Stomach smooth muscle (tissue), 2 donors: Measurements from ENCODE around the gene RORC.
A peak's percentile ranks its signal among the peaks of the same experiment; 100 is the strongest.

Experiments used
- H3K27ac ChIP-seq: one replicate; pipeline ENCODE4 v1.7.0; 2013; ENCODE audit warnings: mild to moderate bottlenecking, low read length, inconsistent platforms
- H3K27me3 ChIP-seq, 2 donors: one replicate each; pipeline ENCODE4 v1.7.0; 2013; ENCODE audit warnings: low read length in 2 of 2; ENCODE audit not compliant: insufficient read depth in 2 of 2, control insufficient read depth in 1 of 2
- H3K36me3 ChIP-seq, 2 donors: one replicate each; pipeline ENCODE4 v1.7.0; 2013; ENCODE audit warnings: low read length in 2 of 2; ENCODE audit not compliant: control insufficient read depth in 2 of 2, insufficient read depth in 2 of 2
- H3K4me1 ChIP-seq: one replicate; pipeline ENCODE4 v1.7.0; 2013; ENCODE audit warnings: low read length; ENCODE audit not compliant: control insufficient read depth, insufficient read depth
- H3K4me3 ChIP-seq, 2 donors: one replicate each; pipeline ENCODE4 v1.7.0; 2013; ENCODE audit warnings: low read length in 2 of 2
- H3K9ac ChIP-seq, 2 donors: one replicate each; pipeline ENCODE4 v1.7.0; 2013; ENCODE audit warnings: low read length in 2 of 2, mild to moderate bottlenecking in 1 of 2
- H3K9me3 ChIP-seq, 2 donors: one replicate each; pipeline ENCODE4 v1.7.0; 2013; ENCODE audit warnings: low read length in 2 of 2; ENCODE audit not compliant: control insufficient read depth in 2 of 2
- donor health status: healthy.
- donor health status: Pancreatic carcinoma.

The RORC gene

DNA sequence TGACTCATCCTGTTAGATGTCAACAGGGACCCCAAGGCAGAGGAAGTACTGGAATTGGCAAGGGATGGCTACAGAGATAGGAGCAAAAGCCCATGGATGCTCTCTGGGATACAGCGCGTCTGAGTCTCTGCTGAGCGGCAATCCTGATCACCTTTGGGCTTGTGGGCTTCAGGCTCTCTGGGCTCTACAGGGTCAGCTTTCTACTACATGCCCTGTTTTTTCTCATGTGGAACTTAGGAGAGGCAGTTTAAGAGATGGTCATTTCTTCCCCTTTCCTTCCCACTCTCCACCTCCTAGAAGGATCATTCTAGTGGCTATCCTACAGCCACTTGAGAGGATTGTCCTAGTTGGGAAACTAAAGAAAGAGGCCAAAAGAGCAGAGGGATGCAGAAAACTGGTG is 27.7 kb downstream of the RORC start:
- Histone ChIP-seq H3K4me1 (peaks cover 4% of the 10 kb centered on the region), H3K9ac (no peak overlapping the region), H3K27ac (no peak overlapping the region), H3K27me3 (peaks cover 18 to 22% of the 10 kb centered on the region in 2 donors), H3K36me3 (no peaks in the 10 kb centered on the region), H3K4me3 (no peak overlapping the region), H3K9me3 (no peaks in the 10 kb centered on the region)

GRCh38 chr1:151803164-151803563 is 28.4 kb downstream of the RORC start:
- no peak overlapping the region for H3K27ac ChIP-seq
- no peak overlapping the region for H3K4me3 ChIP-seq
- no peaks in the 10 kb centered on the region for H3K36me3 ChIP-seq
- H3K9me3 ChIP-seq: no peaks in the 10 kb centered on the region
- H3K9ac ChIP-seq: no peak overlapping the region
- H3K4me1 ChIP-seq: peaks cover 4% of the 10 kb centered on the region
- H3K27me3 ChIP-seq: peaks cover 18 to 22% of the 10 kb centered on the region in 2 donors

GRCh38 chr1:151802372-151802771 is 29.2 kb downstream of the RORC start:
- Histone ChIP-seq H3K9ac (no peak overlapping the region), H3K4me3 (no peak overlapping the region), H3K9me3 (no peaks in the 10 kb centered on the region), H3K27ac (no peak overlapping the region), H3K4me1 (peaks cover 4% of the 10 kb centered on the region), H3K36me3 (peaks cover 0 to 2% of the 10 kb centered on the region in 2 donors), H3K27me3 (peaks cover 18 to 22% of the 10 kb centered on the region in 2 donors)

- no peak overlapping the region for H3K27ac ChIP-seq
- peaks cover 16 to 22% of the 10 kb centered on the region in 2 donors for H3K27me3 ChIP-seq
- H3K36me3 ChIP-seq: peaks cover 0 to 2% of the 10 kb centered on the region in 2 donors
- H3K4me1 ChIP-seq: peaks cover 4% of the 10 kb centered on the region
- H3K9me3 ChIP-seq: no peaks in the 10 kb centered on the region
- no peak overlapping the region for H3K4me3 ChIP-seq
- no peak overlapping the region for H3K9ac ChIP-seq
Observed at GRCh38 chr1:151801846-151802245, 29.8 kb downstream of the RORC start.

- peaks cover 0 to 2% of the 10 kb centered on the region in 2 donors for H3K36me3 ChIP-seq
- no peak overlapping the region for H3K9ac ChIP-seq
- H3K27me3 ChIP-seq: peaks cover 16 to 21% of the 10 kb centered on the region in 2 donors
- peaks cover 4% of the 10 kb centered on the region for H3K4me1 ChIP-seq
- no peak overlapping the region for H3K27ac ChIP-seq
- H3K4me3 ChIP-seq: no peak overlapping the region
- H3K9me3 ChIP-seq: no peaks in the 10 kb centered on the region
Observed at GRCh38 chr1:151801310-151801820, 30.2 kb downstream of the RORC start.

DNA sequence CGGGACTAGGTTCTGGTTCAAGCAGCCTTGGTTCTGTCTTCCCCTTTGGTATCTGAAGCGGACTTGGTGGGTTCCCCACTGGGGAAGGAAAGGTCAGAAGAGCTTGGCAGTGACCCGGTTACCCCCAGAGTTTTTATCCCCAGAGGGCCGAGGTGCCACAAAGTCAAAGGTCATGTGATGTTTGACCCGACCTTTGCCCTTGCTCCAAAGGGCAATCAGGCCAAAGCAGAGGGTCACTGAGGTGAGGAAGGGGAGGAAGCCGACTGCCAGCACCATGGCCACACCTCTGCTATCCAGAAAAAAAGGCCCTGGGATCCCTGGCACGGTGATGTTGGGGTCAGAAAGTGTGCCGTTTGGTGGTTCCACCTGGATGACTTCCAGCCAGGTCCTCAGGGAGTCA is 30.8 kb downstream of the RORC start:
- H3K36me3 ChIP-seq: peaks cover 0 to 2% of the 10 kb centered on the region in 2 donors
- no peak overlapping the region for H3K4me3 ChIP-seq
- H3K9ac ChIP-seq: no peak overlapping the region

DNA sequence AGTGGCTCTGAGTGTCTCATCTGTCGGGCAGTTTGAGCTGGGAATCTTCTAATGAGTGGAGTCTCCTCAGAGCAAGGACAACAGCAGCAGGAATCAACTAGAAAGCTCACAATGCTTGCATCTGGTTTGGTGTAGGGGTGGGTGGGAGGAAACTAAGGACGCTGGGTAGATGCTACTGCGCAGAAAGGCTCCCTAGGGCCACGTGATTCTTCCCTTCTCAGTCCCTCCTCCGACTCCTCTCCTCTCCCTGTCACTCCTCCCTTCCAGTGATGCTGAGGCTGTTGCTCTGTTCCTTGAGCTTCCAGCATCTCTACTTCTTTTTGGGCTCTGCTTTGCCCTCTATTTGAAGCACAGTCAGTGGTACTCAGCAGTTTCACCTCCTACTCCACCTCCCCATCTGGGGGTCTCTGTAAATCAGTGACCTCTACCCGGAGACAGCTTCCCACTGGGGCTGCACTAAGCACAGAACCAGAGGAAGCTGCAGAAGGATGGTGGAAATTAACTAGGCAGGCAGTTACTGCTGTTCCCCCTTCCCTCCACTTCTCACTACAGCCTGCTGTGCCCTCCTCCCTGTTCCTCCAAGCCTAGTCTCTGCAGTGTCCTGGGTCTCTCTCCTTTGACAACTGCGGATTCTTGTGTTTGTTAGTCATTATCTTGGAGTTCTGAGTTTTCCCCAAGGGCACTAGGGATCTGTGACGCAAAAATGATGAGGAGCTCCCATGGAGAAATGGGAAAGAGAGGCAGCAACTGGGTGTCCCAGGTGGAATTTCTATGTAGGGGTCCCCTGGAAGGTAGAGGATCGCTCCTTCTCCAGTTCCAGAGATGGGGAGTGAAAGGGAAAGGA is 32.2 kb downstream of the RORC start:
- Histone ChIP-seq H3K27ac (no peak overlapping the region), H3K9me3 (no peaks in the 10 kb centered on the region), H3K36me3 (peaks cover 0 to 2% of the 10 kb centered on the region in 2 donors), H3K27me3 (peaks cover 14 to 20% of the 10 kb centered on the region in 2 donors), H3K4me3 (no peak overlapping the region), H3K9ac (no peak overlapping the region), H3K4me1 (no peaks in the 10 kb centered on the region)

More for the DNA sequence above, 30.8 kb downstream of the RORC start:
- Histone ChIP-seq H3K9me3 (no peaks in the 10 kb centered on the region), H3K4me1 (peaks cover 4% of the 10 kb centered on the region), H3K27ac (no peak overlapping the region), H3K27me3 (peaks cover 16 to 20% of the 10 kb centered on the region in 2 donors)

DNA sequence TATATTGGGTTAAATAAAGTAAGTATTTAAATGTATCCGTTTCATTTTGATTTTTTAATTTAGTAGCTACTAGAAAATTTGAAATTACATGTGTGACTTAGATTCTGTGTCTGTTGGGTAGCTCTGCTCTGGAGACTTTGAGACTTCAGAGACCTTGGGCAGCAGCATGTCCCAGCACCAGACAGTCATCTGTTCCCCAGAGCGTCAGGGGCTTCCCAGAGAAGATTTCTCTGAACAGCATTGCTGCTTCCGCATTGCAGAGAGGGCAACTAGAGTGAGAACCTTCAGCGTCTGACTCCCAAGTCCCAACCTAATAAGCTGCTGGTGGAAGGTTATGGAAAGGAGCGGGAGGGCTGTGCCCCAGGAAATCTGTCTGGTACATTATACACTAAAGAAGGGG is 33.0 kb downstream of the RORC start:
- H3K9ac ChIP-seq: no peak overlapping the region
- no peaks in the 10 kb centered on the region for H3K9me3 ChIP-seq
- H3K4me1 ChIP-seq: no peaks in the 10 kb centered on the region
- H3K36me3 ChIP-seq: peaks cover 0 to 2% of the 10 kb centered on the region in 2 donors
- peaks cover 12 to 14% of the 10 kb centered on the region in 2 donors for H3K27me3 ChIP-seq
- H3K27ac ChIP-seq: no peak overlapping the region
- no peak overlapping the region for H3K4me3 ChIP-seq

- Histone ChIP-seq H3K9ac (peak overlapping the region; percentile 75 to 84), H3K4me3 (peak overlapping the region; percentile 98 to 100), H3K27ac (peak overlapping the region; percentile 18), H3K36me3 (no peaks in the 10 kb centered on the region), H3K9me3 (no peaks in the 10 kb centered on the region), H3K4me1 (peaks cover 8% of the 10 kb centered on the region), H3K27me3 (no peaks in the 10 kb centered on the region)
Observed at GRCh38 chr1:151790940-151791651, 40.5 kb downstream of the RORC start.

GRCh38 chr1:151790071-151790939 is 41.3 kb downstream of the RORC start, which contains the start of gene TDRKH:
TSS of gene TDRKH (minus strand) at chr1:151790500. CDS start at chr1:151783022, 7,478 bp downstream.
- peaks cover 8% of the 10 kb centered on the region for H3K4me1 ChIP-seq
- peak within 1 kb of the TSS; percentile 98 to 100 for H3K4me3 ChIP-seq
- no peaks in the 10 kb centered on the region for H3K36me3 ChIP-seq
- H3K27me3 ChIP-seq: no peaks in the 10 kb centered on the region
- H3K9me3 ChIP-seq: no peaks in the 10 kb centered on the region
- H3K27ac ChIP-seq: peak within 1 kb of the TSS; percentile 18
- H3K9ac ChIP-seq: peak within 1 kb of the TSS; percentile 75 to 84
